GM10266 (cell line): Measurements from ENCODE around the gene MXI1.
"Not testable (repeated sequence)": the region's sequence is repeated elsewhere in the genome, so short reads cannot be mapped to it uniquely, and the experiment has no call there.

Experiments used
- DNase-seq: peaks from one replicate; pipeline ENCODE4 v3.0.0; 2012; ENCODE audit errors: extremely low spot score
- TF ChIP-seq, protein P1 (sequence below): IDR thresholded peaks from 2 replicates; pipeline ENCODE4 v1.5.1; 2012; ENCODE audit warnings: mild to moderate bottlenecking, low read depth; ENCODE audit not compliant: control insufficient read depth, insufficient read depth; ENCODE audit errors: missing control alignments

Gene MXI1

GRCh38 chr10:110327262-110327914 lies 120.0 kb downstream of the MXI1 start:
- DNase-seq, result no peak
- TF ChIP-seq, protein P1, sequence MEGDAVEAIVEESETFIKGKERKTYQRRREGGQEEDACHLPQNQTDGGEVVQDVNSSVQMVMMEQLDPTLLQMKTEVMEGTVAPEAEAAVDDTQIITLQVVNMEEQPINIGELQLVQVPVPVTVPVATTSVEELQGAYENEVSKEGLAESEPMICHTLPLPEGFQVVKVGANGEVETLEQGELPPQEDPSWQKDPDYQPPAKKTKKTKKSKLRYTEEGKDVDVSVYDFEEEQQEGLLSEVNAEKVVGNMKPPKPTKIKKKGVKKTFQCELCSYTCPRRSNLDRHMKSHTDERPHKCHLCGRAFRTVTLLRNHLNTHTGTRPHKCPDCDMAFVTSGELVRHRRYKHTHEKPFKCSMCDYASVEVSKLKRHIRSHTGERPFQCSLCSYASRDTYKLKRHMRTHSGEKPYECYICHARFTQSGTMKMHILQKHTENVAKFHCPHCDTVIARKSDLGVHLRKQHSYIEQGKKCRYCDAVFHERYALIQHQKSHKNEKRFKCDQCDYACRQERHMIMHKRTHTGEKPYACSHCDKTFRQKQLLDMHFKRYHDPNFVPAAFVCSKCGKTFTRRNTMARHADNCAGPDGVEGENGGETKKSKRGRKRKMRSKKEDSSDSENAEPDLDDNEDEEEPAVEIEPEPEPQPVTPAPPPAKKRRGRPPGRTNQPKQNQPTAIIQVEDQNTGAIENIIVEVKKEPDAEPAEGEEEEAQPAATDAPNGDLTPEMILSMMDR, result no peak

DNA sequence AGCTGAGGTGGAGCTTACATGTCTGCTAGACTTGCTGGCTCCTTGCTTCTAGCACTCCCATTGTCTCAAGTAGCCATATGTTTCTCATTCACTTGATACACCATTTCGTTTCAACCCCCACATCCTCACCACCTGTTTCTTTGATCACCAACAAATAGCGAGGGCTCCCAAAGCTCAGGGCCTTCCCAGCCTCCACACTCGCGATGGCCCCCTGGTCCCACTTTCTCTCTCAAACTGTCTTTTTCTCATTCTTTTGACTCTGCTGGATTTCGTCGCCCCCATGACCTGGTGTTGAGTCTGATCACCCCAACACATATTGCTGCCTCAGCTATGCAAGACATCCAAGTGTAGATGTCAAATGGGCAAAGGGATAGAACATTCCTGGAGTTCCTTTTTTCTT lies 123.3 kb downstream of the MXI1 start:
- no peak for DNase-seq
- TF ChIP-seq, protein P1, result no peak

DNA sequence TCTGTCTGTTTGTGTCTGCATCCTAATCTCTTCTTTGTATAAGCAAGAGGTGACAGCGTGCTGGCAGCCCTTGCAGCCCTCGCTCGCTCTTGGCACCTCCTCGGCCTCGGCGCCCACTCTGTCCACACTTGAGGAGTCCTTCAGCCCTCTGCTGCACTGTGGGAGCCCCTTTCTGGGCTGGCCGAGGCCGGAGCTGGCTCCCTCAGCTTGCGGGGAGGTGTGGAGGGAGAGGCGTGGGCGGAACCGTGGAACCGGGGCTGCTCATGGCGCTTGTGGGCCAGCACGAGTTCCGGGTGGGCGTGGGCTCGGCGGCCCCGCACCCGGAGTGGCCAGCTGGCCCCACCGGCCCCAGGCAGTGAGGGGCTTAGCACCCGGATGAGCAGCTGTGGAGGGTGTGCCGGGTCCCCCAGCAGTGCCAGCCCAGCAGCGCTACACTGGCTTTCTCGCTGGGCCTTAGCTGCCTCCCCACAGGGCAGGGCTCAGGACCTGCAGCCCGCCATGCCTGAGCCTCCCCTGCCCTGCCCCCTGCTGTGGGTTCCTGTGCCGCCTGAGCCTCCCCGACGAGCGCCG lies 123.9 kb downstream of the MXI1 start:
- not testable (repeated sequence) for DNase-seq

DNA sequence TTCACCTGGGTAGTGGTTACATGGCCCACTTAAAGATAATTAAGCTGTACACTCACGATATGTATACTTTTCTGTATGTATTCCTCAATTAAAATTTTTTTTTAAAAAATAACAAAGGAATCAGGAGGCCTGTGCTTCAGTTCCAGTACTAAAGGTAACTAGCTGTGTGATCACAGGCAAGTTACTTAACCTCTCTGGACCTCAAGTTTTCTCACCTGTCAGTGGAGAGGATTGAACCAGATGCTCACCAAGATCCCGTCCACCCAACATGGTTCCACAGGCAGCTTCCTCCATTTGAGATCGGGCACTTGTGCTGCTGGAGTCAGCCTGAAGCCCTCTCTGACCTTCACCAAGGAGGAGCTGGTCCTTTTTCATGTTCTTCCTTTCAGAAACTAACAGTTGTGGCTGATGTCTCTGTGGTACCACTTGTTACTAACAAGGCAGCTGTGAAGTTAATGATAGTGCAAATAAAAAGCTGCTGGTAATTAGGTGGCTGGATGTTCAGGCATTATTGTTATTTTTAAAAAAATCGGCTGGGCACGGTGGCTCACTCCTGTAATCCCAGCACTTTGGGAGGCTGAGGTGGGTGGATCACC lies 126.8 kb downstream of the MXI1 start:
- TF ChIP-seq, protein P1, result no peak
- no peak for DNase-seq

DNA sequence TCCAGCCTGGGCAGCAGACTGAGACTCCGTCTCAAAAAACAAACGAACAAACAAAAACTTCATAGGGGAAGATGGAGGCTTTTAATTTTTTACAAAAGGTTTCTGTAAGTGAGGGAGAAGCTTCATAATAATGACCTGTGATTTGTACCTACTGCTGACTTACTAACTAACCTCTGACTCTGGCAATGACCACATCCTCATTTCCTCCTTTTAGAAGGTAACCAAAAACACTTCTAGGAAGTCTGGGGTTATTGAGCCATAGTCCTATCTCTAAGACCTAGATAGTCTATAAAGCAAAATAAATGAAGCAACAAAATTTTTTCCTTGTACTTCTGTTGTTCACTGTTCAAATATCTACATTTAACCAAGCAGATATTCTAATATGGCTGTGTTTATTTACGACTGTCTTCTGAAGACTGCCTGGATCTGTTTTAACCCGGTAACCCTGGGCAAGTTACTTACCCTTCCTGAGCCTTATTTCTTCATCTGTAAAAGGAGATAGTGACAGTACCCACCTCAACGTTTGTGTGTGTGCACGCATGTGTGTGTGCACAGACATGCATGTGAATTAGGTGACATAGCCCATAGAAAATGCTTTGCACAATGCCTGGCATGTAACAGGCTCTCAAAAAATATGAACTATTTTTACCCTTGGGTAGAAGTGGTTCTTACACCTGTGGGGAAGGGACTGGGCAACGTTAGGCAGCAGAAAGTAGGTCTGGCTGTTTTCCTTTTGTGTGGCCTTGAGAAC lies 128.1 kb downstream of the MXI1 start:
- DNase-seq, result no peak
- TF ChIP-seq, protein P1, result no peak

- TF ChIP-seq, protein P1, result no peak
- DNase-seq, result no peak
These were observed 128.8 kb downstream of the MXI1 start for GRCh38 chr10:110336111-110336721.
